NCI-H2227 treated with DMSO at 0.1 percent for 48 hours (cell line): ENCODE measurements around the gene BAIAP2.
"Not testable (repeated sequence)": the region's sequence is repeated elsewhere in the genome, so short reads cannot be mapped to it uniquely, and the experiment has no call there.

ENCODE experiments used
- DNase-seq: peaks from one replicate; lab custom pipeline; 2025; lab: John Stamatoyannopoulos, UW

Gene BAIAP2

GRCh38 chr17:81068411-81069134 lies 33.6 kb downstream of the BAIAP2 start:
- no peak for DNase-seq

- DNase-seq, result no peak
Observed at GRCh38 chr17:81069135-81069645, 34.2 kb downstream of the BAIAP2 start.

- DNase-seq, result no peak
Observed at GRCh38 chr17:81070541-81071246, 35.7 kb downstream of the BAIAP2 start.

- no peak for DNase-seq
Observed at GRCh38 chr17:81071761-81072741, 37.1 kb downstream of the BAIAP2 start.

- DNase-seq, result no peak
Observed at GRCh38 chr17:81073967-81074839, 39.3 kb downstream of the BAIAP2 start.

- DNase-seq, result no peak
Observed at GRCh38 chr17:81074875-81075274, 39.9 kb downstream of the BAIAP2 start.

- no peak for DNase-seq
Observed at GRCh38 chr17:81075307-81075706, 40.4 kb downstream of the BAIAP2 start.

- peak; percentile 33 for DNase-seq
Observed at GRCh38 chr17:81076141-81076679, 41.3 kb downstream of the BAIAP2 start.

DNA sequence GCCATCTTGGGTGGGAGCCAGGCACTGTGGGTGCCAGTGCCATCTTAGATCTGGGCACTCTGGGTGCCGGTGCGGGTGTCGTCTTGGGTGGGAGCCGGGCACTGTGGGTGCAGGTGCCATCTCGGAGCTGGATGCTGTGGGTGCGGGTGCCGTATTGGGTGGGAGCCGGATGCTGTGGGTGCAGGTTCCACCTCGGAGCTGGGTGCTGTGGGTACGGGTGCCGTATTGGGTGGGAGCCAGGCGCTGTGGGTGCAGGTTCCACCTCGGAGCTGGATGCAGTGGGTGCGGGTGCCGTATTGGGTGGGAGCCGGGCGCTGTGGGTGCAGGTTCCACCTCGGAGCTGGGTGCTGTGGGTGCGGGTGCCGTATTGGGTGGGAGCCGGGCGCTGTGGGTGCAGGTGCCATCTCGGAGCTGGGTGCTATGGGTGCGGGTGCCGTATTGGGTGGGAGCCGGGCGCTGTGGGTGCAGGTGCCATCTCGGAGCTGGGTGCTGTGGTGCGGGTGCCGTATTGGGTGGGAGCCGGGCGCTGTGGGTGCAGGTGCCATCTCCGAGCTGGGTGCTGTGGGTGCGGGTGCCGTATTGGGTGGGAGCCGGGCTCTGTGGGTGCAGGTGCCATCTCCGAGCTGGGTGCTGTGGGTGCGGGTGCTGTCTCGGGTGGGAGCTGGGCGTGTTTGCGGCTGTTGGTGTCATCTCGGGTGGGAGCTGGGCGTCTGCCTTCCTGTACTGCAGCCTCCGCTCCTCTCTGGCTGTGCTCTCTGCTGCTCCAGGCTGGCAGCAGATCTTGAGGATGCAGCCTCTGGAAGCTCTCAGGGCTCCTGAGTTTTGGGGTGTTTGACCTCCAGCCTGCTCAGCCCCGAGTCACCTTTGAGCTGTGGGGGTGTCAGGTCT lies 43.3 kb downstream of the BAIAP2 start:
- not testable (repeated sequence) for DNase-seq

GRCh38 chr17:81080019-81080418 lies 45.1 kb downstream of the BAIAP2 start:
- no peak for DNase-seq

DNA sequence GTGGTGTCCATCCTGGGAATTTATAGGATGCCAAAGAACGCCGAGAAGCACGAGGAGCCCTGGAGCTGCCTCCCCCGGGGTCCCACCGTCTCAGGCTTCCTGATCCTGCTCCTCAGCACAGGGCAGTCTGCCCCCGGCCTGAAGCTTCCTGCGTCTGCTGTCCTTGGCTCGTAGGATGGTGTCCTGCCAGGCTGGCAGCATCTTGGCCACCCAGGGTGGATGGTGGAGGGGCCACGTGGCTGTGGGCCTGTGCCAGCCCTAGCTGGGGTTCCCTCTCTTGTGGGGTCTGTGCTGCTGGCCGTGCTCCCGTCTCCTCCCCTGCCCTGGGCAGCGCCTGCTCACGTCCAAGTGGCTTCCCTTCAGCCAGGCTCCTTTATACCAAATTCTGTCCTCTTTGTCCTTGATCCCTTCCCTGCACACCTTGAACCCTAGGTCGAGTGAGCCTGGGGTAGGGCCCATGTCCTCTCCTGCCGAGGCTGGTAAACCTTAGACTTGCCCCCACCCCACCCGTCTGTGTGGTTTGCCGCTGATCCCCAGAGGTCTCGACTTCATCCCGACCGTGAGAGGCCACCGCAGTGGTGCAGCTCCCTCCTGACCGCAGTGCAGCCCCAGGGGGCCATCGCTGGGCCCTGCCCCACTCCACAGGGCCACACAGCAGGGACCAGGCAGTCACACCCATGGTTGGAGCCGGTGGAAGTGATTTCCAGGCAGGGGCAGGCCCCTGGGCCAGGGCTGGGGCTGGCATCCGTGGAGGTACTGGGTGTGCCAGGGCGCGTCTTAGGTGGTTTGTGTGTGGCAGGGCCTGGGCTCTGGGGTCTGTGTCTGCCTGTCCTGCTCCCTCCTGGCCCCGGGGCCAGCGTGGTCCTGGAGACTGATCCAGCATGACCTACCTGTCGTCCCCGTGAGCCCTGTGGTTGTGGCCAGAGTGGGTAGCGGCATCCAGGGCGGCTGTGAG lies 46.5 kb downstream of the BAIAP2 start:
- DNase-seq, result no peak

DNA sequence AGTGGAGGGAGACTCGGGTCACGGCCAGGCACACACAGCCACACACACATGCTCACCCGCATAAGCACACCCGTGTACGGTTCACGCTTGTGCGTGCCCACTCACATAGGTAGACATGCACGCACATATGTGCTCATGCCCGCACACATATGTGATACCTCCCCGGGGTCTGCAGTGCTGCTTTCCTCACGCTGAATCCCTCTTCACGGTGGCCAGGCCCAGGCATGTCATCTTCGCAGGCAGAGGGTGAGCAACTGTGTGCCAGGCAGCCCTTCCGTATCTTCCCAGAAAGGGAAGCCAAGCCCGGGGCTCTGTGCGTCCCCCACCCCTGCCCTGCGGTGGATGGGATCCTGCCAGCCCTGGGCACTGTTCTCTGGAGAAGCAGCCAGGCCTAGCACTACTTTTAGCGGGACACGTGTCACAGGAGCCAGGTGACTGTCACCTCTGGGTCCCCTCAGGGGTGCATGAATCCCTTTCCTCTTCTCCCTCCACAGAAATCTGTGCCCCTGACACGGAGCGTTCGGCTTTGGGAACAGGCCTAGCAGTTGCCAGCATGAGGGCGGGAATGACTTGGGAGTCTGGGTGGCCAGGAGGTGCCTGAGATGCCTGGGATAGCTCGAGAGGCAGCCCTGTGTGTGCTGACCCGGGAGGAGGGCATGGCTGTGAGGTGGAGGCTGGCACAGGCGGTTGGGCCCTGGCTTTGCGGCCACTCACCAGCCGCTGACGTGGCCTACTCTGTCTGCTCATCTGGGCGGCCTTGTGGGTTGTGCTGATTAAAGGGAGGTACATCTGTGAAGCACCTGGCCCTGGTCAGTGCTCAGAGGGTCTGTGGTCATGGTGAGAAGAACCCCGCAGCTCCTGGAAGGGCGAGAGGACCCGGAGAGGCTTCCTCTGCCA lies 47.5 kb downstream of the BAIAP2 start:
- no peak for DNase-seq

DNA sequence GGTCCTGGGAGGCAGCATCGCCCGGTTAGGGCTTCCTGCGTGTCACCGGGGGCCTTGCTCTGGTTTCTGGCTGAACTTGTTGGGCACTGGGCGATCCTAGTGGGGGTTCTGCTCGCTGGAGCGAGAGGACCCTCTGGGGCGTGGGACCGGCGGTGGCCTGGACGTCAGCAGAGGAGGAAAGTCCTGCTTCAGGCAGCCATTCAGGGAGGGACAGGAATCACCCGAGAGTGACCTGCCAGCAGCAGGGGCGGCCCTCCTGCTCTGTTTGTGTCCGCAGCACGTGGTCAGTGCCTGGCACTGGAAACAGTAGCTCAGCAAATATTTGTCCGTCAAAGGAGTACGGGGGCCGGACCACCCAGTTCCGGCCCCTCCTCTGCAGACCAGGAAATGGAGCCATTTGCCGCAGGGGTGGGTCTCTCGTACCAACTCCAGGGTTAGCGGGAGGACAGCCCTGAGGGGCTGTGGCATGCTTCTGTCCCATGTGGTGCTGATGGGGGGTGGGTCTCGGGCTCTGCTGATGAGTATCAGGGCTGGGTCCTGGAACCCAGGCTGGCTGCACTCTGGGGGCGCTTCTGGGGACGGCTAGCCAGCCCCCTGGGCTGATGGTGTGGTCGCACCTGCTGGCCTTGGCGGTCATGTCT lies 48.3 kb downstream of the BAIAP2 start:
- DNase-seq, result no peak

DNA sequence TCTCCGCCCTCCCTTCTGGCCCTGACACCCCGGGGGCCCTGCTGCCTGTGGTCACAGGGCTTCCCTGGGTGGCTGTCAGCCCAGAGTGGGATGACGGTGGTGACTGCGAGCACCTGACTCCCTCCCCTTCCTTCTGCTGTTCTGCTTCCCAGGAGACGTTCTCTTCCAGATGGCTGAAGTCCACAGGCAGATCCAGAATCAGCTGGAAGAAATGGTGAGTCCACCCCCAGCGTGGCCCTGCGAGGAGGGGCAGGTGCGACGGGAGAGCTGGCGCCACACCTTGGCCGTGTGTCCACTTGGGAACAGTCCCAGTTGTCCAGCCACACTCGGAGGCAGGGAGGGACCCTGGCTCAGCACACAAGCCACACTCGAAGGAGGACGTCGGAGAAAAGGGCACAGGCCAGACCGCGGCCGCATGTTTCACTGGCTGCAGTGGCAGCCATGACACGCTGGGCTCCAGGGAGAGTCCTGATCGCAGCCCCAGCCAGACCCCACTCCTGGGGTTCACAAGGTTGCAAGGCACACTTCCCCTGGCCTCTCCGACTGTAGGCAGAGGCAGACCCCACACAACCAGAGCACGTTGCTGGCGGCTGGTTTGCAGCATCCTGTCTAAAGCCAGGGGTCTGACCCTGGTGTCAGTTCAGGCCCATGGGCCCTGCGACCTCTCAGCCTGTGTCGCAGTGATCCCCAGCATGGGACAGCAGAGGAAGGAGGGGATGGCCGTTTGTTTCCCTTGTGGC lies 49.9 kb downstream of the BAIAP2 start:
- DNase-seq, result no peak

DNA sequence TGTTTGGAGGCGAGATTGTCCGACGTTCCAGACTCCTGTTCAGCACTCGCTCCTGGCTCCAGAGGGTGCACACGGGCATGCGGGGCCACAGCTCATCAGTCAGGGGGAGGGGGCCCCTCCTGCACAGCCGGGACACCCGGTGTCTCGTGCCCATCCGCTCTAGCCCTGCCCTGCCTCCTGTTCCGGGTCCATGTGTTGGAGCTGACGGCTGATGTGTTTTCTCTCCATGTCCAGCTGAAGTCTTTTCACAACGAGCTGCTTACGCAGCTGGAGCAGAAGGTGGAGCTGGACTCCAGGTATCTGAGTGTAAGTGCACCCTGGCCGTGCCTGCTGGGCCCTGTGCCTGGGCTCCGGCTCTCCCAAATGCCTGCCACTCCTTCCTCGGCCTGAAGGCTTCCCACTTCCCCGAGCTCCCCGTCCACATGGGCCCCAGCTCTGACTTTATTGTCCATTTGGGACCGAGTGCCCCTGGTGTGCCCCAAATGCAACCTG lies 50.5 kb downstream of the BAIAP2 start:
- no peak for DNase-seq
